ENCODE measurements around the gene ASCC3. TPM values are rescaled to one million over a fixed set of nuclear protein-coding genes. Genes with fewer than 3 reads are reported as not detected.

Gene ASCC3
- total RNA-seq, 1 experiment from 2014 or later = 40.5 TPM

GRCh38 chr6:100897671-100898070, 16.5 kb upstream of the ASCC3 start (continued):
- no peak for TF ChIP-seq EZH2phosphoT487 (IDR thresholded peaks at IDR 0.05; ENCODE audit: borderline replicate concordance)

- Histone ChIP-seq H3K9ac (ENCODE audit: low read length) (no peak overlapping the region), H3K9me2 (ENCODE audit: insufficient read depth) (no peaks in the 10 kb centered on the region), H4K20me1 (ENCODE audit: insufficient read depth) (no peaks in the 10 kb centered on the region), H3K4me1 (ENCODE audit: control insufficient read depth in 1 of 2, insufficient read depth in 2 of 2, low read length in 2 of 2) (no peaks in the 10 kb centered on the region), H3K27ac (ENCODE audit: low read depth, low read length) (no peak overlapping the region), H3K27me3 (ENCODE audit: insufficient read depth, low read length) (no peaks in the 10 kb centered on the region), H3K9me3 (ENCODE audit: control insufficient read depth in 1 of 2, insufficient read depth in 1 of 2, low read depth in 1 of 2, low read length in 2 of 2) (no peaks in the 10 kb centered on the region), H3K79me2 (ENCODE audit: insufficient read depth, low read length) (no peaks in the 10 kb centered on the region), H3K36me3 (ENCODE audit: control insufficient read depth in 1 of 2, insufficient read depth in 2 of 2, low read length in 2 of 2) (no peaks in the 10 kb centered on the region), H3K4me2 (ENCODE audit: low read length) (no peak overlapping the region), H2AFZ (ENCODE audit: low read depth, low read length, poor library complexity, severe bottlenecking) (no peak overlapping the region), H3K4me3 (replicated peaks in 1 of 2; ENCODE audit: low read depth in 1 of 2, low read length in 2 of 2) (no peak overlapping the region)
- no peak for DNase-seq (ENCODE audit: low read depth, low spot score)
- ChIA-PET POLR2A (no interaction called here), RAD21 (ENCODE audit: low non-redundant PET in 1 of 2, low total read pairs in 2 of 2, uncharacterized antibody in 2 of 2, unreplicated experiment in 2 of 2) (no interaction called here), CTCF (no interaction called here)
- BruUV-seq (replicated peaks) = no TSS peak
- intact Hi-C loops (cut with micrococcal nuclease) = no loop called here
- ATAC-seq = no peak
- TF ChIP-seq TCF7L2 (IDR thresholded peaks at IDR 0.05; ENCODE audit: borderline replicate concordance, extremely low read depth, insufficient read depth, insufficient read length) = no peak
- TF ChIP-seq EZH2 (IDR thresholded peaks at IDR 0.05) = no peak
- no peak for TF ChIP-seq ATF3 (IDR thresholded peaks at IDR 0.05)
- no peak for TF ChIP-seq POLR2AphosphoS5 (IDR thresholded peaks at IDR 0.05; ENCODE audit: low read depth, low read length)
- no peak for TF ChIP-seq CEBPB (IDR thresholded peaks at IDR 0.05; ENCODE audit: low read depth)
- TF ChIP-seq CTCF (IDR thresholded peaks at IDR 0.05 in 2 of 3, conservative IDR thresholded peaks at IDR 0.05 in 1 of 3; ENCODE audit: borderline replicate concordance in 1 of 3, insufficient read depth in 1 of 3, low read depth in 2 of 3, low read length in 2 of 3) = no peak
- no peak for TF ChIP-seq YY1 (IDR thresholded peaks at IDR 0.05; ENCODE audit: extremely low read depth, insufficient replicate concordance, low read depth, low read length)
- TF ChIP-seq MAX (IDR thresholded peaks at IDR 0.05) = no peak
- no peak for TF ChIP-seq POLR2A (IDR thresholded peaks at IDR 0.05; ENCODE audit: borderline replicate concordance, extremely low read depth, insufficient read depth, insufficient read length)
- TF ChIP-seq EGR1 (IDR thresholded peaks at IDR 0.05; ENCODE audit: low read depth) = no peak
- TF ChIP-seq ELF1 (IDR thresholded peaks at IDR 0.05; ENCODE audit: borderline replicate concordance, low read depth) = no peak
Observed at GRCh38 chr6:100893743-100894142, 12.6 kb upstream of the ASCC3 start.

Data from HCT116 (cell line).